ENCODE data around the gene CABLES2.

CABLES2 gene

GRCh38 chr20:62357187-62357667 is 49.9 kb downstream of the CABLES2 start:
- DNase-seq = no peak

DNA sequence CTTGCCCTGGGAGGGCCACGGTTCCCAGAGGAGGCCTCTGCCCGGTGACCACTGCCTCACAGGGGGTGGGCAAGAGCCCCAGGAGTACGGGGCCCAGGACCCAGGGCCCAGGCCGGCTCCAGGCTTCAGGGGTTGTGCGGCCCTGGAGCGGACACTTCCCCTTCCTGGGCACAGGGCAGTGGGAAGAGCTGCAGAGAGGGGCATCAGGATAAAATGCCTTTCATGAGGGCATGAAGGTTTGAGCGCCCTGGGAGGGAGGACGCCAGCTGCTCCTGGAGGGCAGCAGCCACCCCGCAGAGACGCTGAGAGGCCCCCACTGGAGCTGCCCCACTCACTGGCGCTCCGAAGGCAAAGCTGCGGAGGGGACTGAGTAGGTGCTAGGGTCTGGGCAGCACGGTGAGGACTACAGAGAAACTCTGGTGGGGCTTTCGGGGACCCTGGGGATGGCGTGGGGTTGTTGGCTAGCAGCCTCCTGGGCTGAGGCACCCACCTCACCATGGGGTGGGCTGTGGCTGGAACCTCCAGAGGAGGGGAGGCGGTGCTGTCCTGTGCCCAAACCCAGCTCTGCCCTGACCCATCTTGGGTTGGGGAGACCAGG is 50.4 kb downstream of the CABLES2 start:
- no peak for DNase-seq

- no peak for DNase-seq
Measured at GRCh38 chr20:62355878-62356588, 51.1 kb downstream of the CABLES2 start.

- no peak for DNase-seq
Measured at GRCh38 chr20:62355516-62355877, 51.6 kb downstream of the CABLES2 start.

DNA sequence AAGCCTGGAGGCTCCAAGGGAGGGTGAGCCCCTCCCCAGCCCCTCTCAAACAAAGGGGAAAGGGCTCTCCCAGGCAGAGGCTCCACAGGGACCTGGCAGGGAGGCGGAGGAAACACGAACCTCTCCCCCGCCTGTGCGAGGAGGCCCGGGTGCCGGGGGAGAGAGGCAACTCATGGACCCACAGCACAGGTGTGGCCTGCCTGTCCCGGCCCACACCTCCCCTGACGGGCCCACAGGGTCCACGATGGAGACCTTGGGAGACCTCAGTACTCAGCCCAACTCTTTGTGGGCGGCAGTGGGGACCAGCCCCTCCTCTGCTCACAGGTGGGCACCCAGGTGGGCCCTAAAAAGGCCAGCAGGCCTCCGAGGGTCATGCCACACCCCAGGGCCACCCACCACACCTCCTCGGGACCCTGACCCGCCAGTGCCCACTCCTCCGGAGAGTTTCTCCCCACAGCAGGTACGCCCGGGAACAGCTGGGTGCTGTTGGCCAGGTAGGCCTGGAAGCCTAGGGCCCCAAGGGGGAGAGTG is 52.2 kb downstream of the CABLES2 start:
- no peak for DNase-seq

DNA sequence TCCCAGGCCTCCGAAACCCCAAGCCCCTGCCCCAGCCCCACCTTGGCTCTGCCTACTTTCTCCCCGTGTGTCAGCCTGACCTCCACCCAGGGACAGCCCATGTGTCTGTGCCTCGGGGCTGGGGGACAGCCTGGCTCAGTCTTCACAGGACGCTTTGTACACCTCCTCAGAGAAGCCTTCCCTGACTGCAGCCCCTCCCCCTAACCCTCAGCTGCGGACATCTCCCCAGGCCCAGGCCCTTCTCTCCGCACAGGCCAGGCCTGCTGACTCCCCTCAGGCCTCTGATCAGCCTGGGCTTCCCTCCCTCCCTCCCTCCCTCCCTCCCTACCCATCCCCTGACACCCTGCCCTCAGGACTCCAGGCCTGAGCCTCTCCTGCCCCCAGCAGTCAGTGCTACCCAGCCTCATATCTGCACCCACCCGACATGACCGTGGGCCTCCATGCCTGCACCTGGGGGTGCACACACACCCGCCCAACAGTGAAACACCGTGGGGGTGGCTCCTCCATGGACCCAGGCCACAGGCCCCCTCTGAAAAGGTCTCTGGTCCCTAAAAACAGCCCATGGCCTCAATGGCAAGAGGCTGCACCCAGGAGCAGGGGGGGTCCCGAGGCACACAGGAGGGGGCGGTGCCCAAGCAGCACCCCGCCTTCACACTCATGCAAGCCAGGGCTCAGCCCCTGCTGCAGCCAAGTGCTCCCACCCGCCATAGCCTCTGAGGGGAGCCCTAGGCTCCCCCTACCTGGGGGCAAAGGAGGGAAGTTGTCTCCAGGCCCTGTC is 52.9 kb downstream of the CABLES2 start:
- DNase-seq = no peak

GRCh38 chr20:62353289-62354030 is 53.6 kb downstream of the CABLES2 start:
- DNase-seq = no peak

GRCh38 chr20:62352402-62353288 is 54.4 kb downstream of the CABLES2 start:
- no peak for DNase-seq

DNA sequence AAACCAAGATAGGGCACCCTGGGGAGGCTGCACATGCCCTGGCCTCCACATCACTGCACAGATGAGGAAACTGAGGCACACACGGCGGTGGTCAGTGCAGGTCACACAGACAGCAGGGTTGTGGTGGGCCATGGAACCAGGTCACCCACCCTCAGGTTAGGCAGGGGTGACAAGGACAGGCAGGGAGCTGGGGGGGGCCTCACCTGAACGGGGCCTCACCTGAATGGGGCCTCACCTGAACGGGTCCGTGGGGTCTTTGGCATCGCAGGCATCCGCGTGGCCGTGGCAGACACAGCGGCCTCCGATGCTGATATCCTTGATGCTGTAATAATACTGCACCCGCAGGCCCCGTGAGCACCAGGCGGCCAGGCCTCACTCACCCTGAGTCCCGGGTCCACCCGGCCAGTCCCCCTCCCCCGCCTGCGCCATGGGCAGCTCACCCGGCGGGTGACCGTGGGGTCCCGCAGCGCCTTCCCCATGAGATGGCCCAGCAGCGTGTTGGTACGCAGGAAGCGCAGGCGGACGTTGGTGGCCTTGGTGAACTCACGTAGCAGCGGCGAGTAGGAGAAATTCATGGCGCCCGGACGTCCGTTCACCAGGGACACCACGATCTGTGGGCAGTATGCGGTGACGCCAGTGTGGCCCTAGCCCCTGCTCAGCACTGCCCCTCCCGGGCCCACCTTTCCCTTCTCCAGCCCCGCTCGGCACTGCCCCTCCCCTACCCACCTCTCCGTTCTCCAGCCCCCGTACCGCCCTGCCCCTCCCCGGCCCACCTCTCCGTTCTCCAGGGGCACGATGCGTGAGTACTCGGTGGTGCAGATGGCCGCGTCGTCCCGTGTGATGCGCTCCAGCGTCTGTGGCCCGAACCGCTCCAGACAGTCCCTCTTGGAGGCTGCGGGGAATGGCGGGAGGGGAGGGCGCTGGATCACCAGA is 55.4 kb downstream of the CABLES2 start:
- no peak for DNase-seq

DNA sequence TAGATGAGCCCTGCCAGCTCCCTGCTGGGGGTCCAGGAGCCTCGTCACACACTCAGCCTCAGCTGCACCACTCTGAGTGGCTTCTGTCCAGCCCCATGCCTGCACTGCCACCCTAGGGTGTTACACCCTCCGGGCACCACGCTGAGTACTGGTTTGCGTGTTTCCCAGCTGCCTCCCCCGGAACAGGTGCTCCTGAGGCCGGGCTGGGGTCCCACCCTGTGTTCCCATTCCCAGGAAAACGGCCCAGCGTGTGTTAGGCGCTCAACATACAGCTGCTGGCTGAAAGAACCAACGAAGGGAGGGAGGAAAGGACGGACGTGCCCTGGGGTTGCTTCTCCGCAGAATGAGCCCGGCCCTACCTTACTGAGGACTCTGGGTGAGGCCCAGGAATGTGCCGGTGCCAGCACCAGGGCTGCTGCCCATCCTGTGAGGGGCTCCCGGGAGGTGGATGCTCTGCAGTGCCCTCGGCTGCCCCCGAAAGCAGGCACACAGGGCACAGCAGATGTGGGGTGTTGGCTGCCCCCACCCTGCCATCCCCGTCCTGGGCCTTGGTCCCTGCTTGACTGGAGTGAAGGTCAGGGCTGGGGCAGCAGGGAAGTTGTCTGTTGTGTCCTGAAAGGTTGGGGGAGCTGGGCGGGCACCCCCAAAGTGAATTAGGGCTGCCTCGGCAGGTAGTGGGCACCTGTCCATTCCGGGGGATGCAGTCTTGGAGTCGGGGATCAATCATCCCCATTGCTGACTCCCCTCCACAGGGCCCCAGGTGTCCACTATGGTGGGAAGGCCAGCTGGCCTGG is 56.3 kb downstream of the CABLES2 start:
- no peak for DNase-seq

GRCh38 chr20:62350098-62350628 is 56.9 kb downstream of the CABLES2 start:
- no peak for DNase-seq

DNA sequence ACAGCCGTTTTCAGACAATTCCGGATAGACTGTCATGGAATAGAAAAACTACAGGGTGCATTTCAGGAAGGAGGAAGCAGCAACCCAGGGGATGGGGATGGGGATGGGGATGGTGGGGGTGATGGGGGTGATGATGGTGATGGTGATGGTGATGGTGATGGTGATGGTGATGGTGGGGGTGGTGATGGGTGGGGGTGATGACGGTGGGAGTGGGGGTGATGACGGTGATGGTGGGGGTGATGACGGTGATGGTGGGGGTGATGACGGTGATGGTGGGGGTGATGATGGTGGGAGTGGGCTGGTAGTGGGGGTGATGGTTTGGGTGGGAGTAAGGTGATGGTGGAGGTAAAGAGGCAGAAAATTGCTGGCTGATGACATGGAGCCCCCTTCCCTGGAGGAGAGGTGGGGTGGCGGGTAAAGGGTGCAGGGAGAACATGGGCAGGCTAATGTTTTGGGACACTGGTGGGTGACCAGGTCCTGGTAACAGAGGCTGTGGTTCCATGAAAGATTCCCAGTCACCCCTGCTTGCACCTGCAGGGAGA is 57.5 kb downstream of the CABLES2 start:
- DNase-seq = no peak

- DNase-seq = no peak
Measured at GRCh38 chr20:62348604-62349003, 58.5 kb downstream of the CABLES2 start.

GRCh38 chr20:62347445-62347844 is 59.6 kb downstream of the CABLES2 start:
- no peak for DNase-seq

- DNase-seq = no peak
Measured at GRCh38 chr20:62347151-62347404, 60.0 kb downstream of the CABLES2 start.

DNA sequence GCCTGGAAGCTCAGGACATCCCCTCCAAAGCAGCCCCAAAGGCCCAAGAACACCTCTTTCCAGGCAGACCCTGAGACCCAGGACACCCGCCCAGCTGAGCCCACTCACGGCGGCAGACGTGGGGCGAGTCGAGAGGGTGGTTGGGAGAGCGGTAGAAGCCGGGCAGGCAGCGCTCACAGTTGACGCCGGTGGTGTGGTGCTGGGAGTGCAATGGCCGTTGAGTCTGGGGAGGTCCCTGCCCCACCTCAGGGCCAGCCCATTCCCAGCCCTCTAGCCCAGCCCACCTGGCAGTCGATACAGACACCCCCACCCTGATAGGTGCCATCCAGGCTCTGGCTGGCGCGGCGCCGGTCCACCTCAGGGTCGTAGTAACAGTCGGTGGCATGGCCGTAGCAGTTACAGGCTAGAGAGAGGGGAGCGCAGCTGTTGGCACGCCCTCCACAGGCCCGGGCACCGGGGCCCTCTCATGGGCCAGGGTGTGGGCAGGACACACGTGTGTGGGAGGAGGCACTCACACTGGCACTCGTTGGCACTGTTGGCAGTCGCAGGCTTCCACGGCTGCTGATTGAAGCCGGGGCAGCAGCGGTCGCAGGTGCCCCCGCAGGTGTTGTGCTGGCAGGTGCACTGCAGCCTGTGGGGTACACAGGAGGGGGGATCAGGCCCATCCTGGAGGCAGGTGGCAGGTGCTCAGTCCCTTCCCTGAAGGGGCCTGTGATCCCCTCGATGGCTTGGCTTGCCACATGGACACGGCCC is 60.5 kb downstream of the CABLES2 start:
- DNase-seq = no peak

DNA sequence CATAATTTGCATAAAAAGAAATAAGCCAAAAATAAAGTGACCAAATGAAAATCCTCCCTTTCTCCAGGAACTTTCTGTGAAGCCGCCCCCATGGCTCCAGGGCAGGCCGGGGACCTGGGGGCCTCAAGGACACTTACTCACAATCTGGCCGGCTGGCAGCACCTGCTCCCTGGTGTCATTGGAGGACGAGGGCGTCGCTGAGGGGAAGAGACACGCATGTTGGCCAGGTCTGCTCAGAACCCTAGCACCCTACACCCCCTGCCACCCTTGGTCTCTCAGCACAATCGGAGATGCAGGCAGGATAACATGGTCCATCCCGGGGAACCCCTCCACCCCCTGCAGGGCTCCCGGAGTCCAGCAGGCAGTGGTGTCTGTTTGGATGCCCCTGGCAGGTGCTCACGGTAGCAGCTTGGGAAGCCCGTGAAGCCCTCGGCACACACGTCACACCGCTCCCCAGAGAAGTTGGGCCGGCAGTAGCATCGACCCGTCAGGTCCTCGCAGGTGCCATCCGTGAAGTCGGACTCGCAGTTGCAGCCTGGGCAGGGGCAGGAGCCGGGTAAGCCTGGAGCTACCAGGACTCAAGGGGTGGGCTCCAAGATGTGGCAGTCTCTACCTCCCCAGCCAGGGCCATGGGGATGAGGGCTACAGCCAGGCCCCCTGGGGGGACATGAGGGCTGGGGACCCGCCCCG is 61.3 kb downstream of the CABLES2 start:
- no peak for DNase-seq

DNA sequence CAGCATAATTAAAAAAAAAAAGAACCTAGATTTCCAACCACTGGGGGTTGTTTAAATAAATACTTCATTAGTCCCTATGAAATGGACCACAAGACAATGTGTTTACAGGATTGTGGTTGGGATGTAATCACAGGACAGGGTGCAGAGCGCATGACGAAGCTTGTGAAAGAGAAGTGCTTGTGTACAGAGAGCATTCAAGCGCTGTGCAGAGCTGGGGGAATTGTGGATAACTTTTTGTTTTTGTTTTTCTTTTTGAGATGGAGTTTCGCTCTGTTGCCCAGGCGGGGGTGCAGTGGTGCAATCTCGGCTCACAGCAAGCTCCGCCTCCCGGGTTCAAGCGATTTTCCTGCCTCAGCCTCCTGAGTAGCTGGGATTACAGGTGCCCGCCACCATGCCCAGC is 62.3 kb downstream of the CABLES2 start:
- no peak for DNase-seq

All from activated T-cell treated with anti-CD3 and anti-CD28 coated beads for 4 hours (primary cell).